ENCODE measurements around the gene CRISPLD2.

Gene CRISPLD2

DNA sequence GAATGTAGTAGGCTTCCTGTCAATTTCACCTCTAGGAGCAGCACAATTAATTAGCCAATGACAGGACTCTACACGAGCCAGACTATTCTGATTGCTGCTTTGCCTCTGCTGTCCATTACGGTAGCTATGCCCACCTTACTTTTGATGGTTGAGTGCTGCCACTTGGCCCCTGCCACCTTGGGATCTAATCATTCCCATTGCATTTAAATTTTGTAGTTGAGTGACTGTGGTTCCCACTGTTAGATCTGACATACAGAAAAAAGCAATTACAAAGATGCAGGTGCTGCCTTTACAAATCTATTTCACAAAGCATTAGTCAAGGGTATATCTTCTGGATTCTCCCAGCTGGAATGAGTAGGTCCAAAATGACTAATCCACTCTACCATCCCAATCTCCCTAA, 39.9 kb downstream of the CRISPLD2 start:
- no peak overlapping the region for H3K27ac ChIP-seq (ENCODE audit: low read length)
- no peaks in the 10 kb centered on the region for H3K4me1 ChIP-seq (ENCODE audit: low read length)
- no peaks in the 10 kb centered on the region for H3K79me2 ChIP-seq (ENCODE audit: low read length)
- H3K27me3 ChIP-seq (ENCODE audit: low read depth, low read length) = peaks cover 13% of the 10 kb centered on the region
- H3K4me3 ChIP-seq (ENCODE audit: low read length) = no peak overlapping the region
- no peak for TF ChIP-seq EZH2phosphoT487 (IDR thresholded peaks at IDR 0.05; ENCODE audit: low read depth)
- TF ChIP-seq, protein P1, sequence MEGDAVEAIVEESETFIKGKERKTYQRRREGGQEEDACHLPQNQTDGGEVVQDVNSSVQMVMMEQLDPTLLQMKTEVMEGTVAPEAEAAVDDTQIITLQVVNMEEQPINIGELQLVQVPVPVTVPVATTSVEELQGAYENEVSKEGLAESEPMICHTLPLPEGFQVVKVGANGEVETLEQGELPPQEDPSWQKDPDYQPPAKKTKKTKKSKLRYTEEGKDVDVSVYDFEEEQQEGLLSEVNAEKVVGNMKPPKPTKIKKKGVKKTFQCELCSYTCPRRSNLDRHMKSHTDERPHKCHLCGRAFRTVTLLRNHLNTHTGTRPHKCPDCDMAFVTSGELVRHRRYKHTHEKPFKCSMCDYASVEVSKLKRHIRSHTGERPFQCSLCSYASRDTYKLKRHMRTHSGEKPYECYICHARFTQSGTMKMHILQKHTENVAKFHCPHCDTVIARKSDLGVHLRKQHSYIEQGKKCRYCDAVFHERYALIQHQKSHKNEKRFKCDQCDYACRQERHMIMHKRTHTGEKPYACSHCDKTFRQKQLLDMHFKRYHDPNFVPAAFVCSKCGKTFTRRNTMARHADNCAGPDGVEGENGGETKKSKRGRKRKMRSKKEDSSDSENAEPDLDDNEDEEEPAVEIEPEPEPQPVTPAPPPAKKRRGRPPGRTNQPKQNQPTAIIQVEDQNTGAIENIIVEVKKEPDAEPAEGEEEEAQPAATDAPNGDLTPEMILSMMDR (IDR thresholded peaks at IDR 0.05; ENCODE audit: low read depth, low read length) = no peak
- no peaks in the 10 kb centered on the region for H4K20me1 ChIP-seq (ENCODE audit: insufficient read depth, low read length)
- H3K4me2 ChIP-seq (ENCODE audit: low read length) = no peak overlapping the region
- H3K36me3 ChIP-seq (replicated peaks; ENCODE audit: low read depth, low read length) = no peaks in the 10 kb centered on the region
- H3K9ac ChIP-seq (ENCODE audit: low read length) = no peak overlapping the region
- no peak overlapping the region for H2AFZ ChIP-seq (ENCODE audit: low read depth, low read length)
- no peaks in the 10 kb centered on the region for H3K9me3 ChIP-seq (ENCODE audit: insufficient read depth, low read length)

GRCh38 chr16:84860383-84860782, 40.6 kb downstream of the CRISPLD2 start:
- H3K79me2 ChIP-seq (ENCODE audit: low read length) = no peaks in the 10 kb centered on the region
- TF ChIP-seq, protein P1 (IDR thresholded peaks at IDR 0.05; ENCODE audit: low read depth, low read length) = no peak
- TF ChIP-seq EZH2phosphoT487 (IDR thresholded peaks at IDR 0.05; ENCODE audit: low read depth) = no peak
- no peak overlapping the region for H2AFZ ChIP-seq (ENCODE audit: low read depth, low read length)
- H3K27me3 ChIP-seq (ENCODE audit: low read depth, low read length) = peaks cover 17% of the 10 kb centered on the region
- no peak overlapping the region for H3K27ac ChIP-seq (ENCODE audit: low read length)
- H3K4me1 ChIP-seq (ENCODE audit: low read length) = no peaks in the 10 kb centered on the region
- no peak overlapping the region for H3K4me3 ChIP-seq (ENCODE audit: low read length)
- H3K36me3 ChIP-seq (replicated peaks; ENCODE audit: low read depth, low read length) = no peaks in the 10 kb centered on the region
- no peak overlapping the region for H3K4me2 ChIP-seq (ENCODE audit: low read length)
- H3K9ac ChIP-seq (ENCODE audit: low read length) = no peak overlapping the region
- no peaks in the 10 kb centered on the region for H4K20me1 ChIP-seq (ENCODE audit: insufficient read depth, low read length)
- H3K9me3 ChIP-seq (ENCODE audit: insufficient read depth, low read length) = no peaks in the 10 kb centered on the region

- Histone ChIP-seq H4K20me1 (ENCODE audit: insufficient read depth, low read length) (no peaks in the 10 kb centered on the region), H3K4me3 (ENCODE audit: low read length) (no peak overlapping the region), H3K9ac (ENCODE audit: low read length) (no peak overlapping the region), H3K27ac (ENCODE audit: low read length) (no peak overlapping the region), H3K79me2 (ENCODE audit: low read length) (no peaks in the 10 kb centered on the region), H2AFZ (ENCODE audit: low read depth, low read length) (no peak overlapping the region), H3K4me2 (ENCODE audit: low read length) (no peak overlapping the region), H3K4me1 (ENCODE audit: low read length) (no peaks in the 10 kb centered on the region), H3K27me3 (ENCODE audit: low read depth, low read length) (peaks cover 19% of the 10 kb centered on the region), H3K36me3 (replicated peaks; ENCODE audit: low read depth, low read length) (no peaks in the 10 kb centered on the region), H3K9me3 (ENCODE audit: insufficient read depth, low read length) (no peaks in the 10 kb centered on the region)
- TF ChIP-seq EZH2phosphoT487 (IDR thresholded peaks at IDR 0.05; ENCODE audit: low read depth) = no peak
- TF ChIP-seq, protein P1 (IDR thresholded peaks at IDR 0.05; ENCODE audit: low read depth, low read length) = no peak
These were observed 41.9 kb downstream of the CRISPLD2 start for GRCh38 chr16:84861671-84862070.

GRCh38 chr16:84862804-84863480, 43.2 kb downstream of the CRISPLD2 start:
- Histone ChIP-seq H4K20me1 (ENCODE audit: insufficient read depth, low read length) (no peaks in the 10 kb centered on the region), H3K9me3 (ENCODE audit: insufficient read depth, low read length) (no peaks in the 10 kb centered on the region), H3K9ac (ENCODE audit: low read length) (no peak overlapping the region), H2AFZ (ENCODE audit: low read depth, low read length) (no peak overlapping the region), H3K4me1 (ENCODE audit: low read length) (no peaks in the 10 kb centered on the region), H3K36me3 (replicated peaks; ENCODE audit: low read depth, low read length) (no peaks in the 10 kb centered on the region), H3K79me2 (ENCODE audit: low read length) (no peaks in the 10 kb centered on the region), H3K4me3 (ENCODE audit: low read length) (no peak overlapping the region), H3K27me3 (ENCODE audit: low read depth, low read length) (peaks cover 19% of the 10 kb centered on the region), H3K4me2 (ENCODE audit: low read length) (no peak overlapping the region), H3K27ac (ENCODE audit: low read length) (no peak overlapping the region)
- TF ChIP-seq EZH2phosphoT487 (IDR thresholded peaks at IDR 0.05; ENCODE audit: low read depth) = no peak
- TF ChIP-seq, protein P1 (IDR thresholded peaks at IDR 0.05; ENCODE audit: low read depth, low read length) = no peak

Measured in OCI-LY3 (cell line).